Heart right ventricle (tissue), 16 donors: ENCODE measurements around the gene FNDC11. TPM values are rescaled to one million over a fixed set of nuclear protein-coding genes. Genes with fewer than 3 reads are reported as not detected.

ENCODE experiments used
- ATAC-seq, 8 donors: fragments of 200-7000 bp; cut with Tn5 transposase; one replicate each; pipeline ENCODE4 v1.9.1; 2020; ENCODE audit warnings: mild to moderate bottlenecking in 8 of 8, moderate library complexity in 8 of 8, moderate number of reproducible peaks in 1 of 8
- DNase-seq, 2 donors: peaks; one replicate each; pipeline ENCODE4 v3.0.0-alpha.2; 2020
- H3K27ac ChIP-seq, 10 donors: fragments of 200-600 bp; sonication (generic) in 2 of 10; one replicate each; pipeline versions ENCODE4 v1.5.0 to v1.8.0; 2020 to 2022; ENCODE audit warnings: mild to moderate bottlenecking in 3 of 10
- H3K27me3 ChIP-seq, 7 donors: fragments of 200-600 bp; one replicate each; pipeline ENCODE4 v1.8.0; 2021 to 2022; ENCODE audit warnings: mild to moderate bottlenecking in 2 of 7
- H3K36me3 ChIP-seq, 9 donors: fragments of 200-600 bp; sonication (generic) in 1 of 9; one replicate each; pipeline versions ENCODE4 v1.5.0 to v1.8.0; 2020 to 2022; ENCODE audit warnings: mild to moderate bottlenecking in 2 of 9
- H3K4me1 ChIP-seq, 9 donors: fragments of 200-600 bp; sonication (generic) in 1 of 9; one replicate each; pipeline versions ENCODE4 v1.5.0 to v1.8.0; 2020 to 2022; ENCODE audit warnings: mild to moderate bottlenecking in 4 of 9
- H3K4me3 ChIP-seq, 10 donors: fragments of 200-600 bp; sonication (generic) in 2 of 10; one replicate each; pipeline versions ENCODE4 v1.5.0 to v1.8.0; 2020 to 2022; ENCODE audit warnings: mild to moderate bottlenecking in 7 of 10, moderate library complexity in 2 of 10
- H3K9me3 ChIP-seq, 11 donors: fragments of 200-600 bp in 10 of 11; sonication (generic) in 2 of 11; one replicate each; pipeline versions ENCODE4 v1.5.0 to v1.8.0; 2013 to 2022; ENCODE audit warnings: mild to moderate bottlenecking in 2 of 11, control low read depth in 1 of 11, moderate library complexity in 1 of 11
- CTCF ChIP-seq, 9 donors: fragments of 200-600 bp; sonication (generic) in 2 of 9; IDR thresholded peaks; one replicate each; pipeline versions ENCODE4 v1.5.0 to v1.8.0; 2021 to 2022; ENCODE audit warnings: antibody characterized with exemption in 9 of 9, mild to moderate bottlenecking in 5 of 9, moderate library complexity in 1 of 9
- WGBS, 2 donors: extraction: QIAGEN DNeasy Blood & Tissue Kit; methylation state at CpG; one replicate each; pipeline ENCODE4 v1.1.7; 2013; ENCODE audit warnings: inconsistent platforms in 1 of 2; 5-methylcytosine and 5-hydroxymethylcytosine counted together
- intact Hi-C, 10 donors: fragments of 100-400 bp; cut with DNase I; formaldehyde crosslinking; loops; one replicate each; pipeline versions ENCODE4 v1.11.1 to v1.14.2; 2022
- polyA plus RNA-seq, 2 donors: library from polyadenylated mRNA; stranded (reverse); fragments of 200-250 nt; gene quantifications; one replicate each; pipeline ENCODE4 v1.2.3, GENCODE V29; 2013
- total RNA-seq, 10 donors: library from RNA; stranded (reverse); fragmentation: NEBNext Ultra II Directional in 3 of 10; extraction: Animal tissue kit (Norgen Biotek cat#: 25700) in 3 of 10; gene quantifications; one replicate each; pipeline versions ENCODE4 v1.2.1 to v1.2.4, GENCODE V29; 2021 to 2023
- donor health status: Arrhythmogenic right ventricular cardiomyopathy.
- donor health status: ischemic (EF 13 %, LVEDD 7.1; RV severe dilation, severe dysfunction).
- donor health status: healthy with polysubstance abuse.
- donor health status: DM: no; HTN: yes; CAD: no.
- donor health status: DM: no; HTN: no; CAD: no.
- donor health status: ischemic (EF 25% LVEDD 6.9; RV normal size, moderate dysfunction).
- donor health status: ischemic (EF 25% LVEDD 5.7; RV mildly dilated, moderate dysfunction).
- donor health status: healthy.
- donor health status: DM: yes; HTN: yes; CAD: no.
- donor health status: Ischemic cardiomyopathy.
- donor health status: ischemic (EF 35%, LVEDD 5.7; RV mildly dilated, moderate dysfunction).
- donor health status: nonischemic (EF 11% LVEDD 7.7; RV severe dilation, severe dysfunction).
- donor health status: DM: yes; HTN: yes; CAD: no.
- donor health status: PGD.
- donor health status: ischemic (EF 29% LVEDD 5.4; RV normal size, mild dysfunction).
- donor health status: nonischemic (EF 23%, LVEDD 6.1; RV moderate dilation, normal function).

FNDC11 gene
- total and polyA plus RNA-seq, 12 donors = 0.09 to 0.29 (median 0.18) TPM; not detected in 6

GRCh38 chr20:63563225-63563935 is 9.4 kb downstream of the FNDC11 start:
- no peak overlapping the region for H3K27ac ChIP-seq
- intact Hi-C loops = no loop called here
- H3K27me3 ChIP-seq = peaks cover 0 to 16% (median 0%) of the 10 kb centered on the region in 7 donors
- H3K36me3 ChIP-seq = peaks cover 6 to 95% (median 60%) of the 10 kb centered on the region in 9 donors
- TF ChIP-seq CTCF (IDR thresholded peaks at IDR 0.05) = no peak
- H3K4me3 ChIP-seq = no peak overlapping the region
- H3K9me3 ChIP-seq = no peaks in the 10 kb centered on the region
- WGBS, 2 donors = 95% methylated on average over 55 of the region's 55 CpGs
- no peak for ATAC-seq
- DNase-seq = no peak
- peaks cover 0 to 17% (median 0%) of the 10 kb centered on the region in 9 donors for H3K4me1 ChIP-seq

GRCh38 chr20:63564036-63564810 is 10.3 kb downstream of the FNDC11 start:
- no peak for ATAC-seq

GRCh38 chr20:63565021-63565698 is 11.2 kb downstream of the FNDC11 start:
- no peak for DNase-seq
- no peak for ATAC-seq
- Histone ChIP-seq H3K36me3 (peaks cover 6 to 93% (median 56%) of the 10 kb centered on the region in 9 donors), H3K4me3 (no peak overlapping the region), H3K4me1 (peaks cover 0 to 31% (median 0%) of the 10 kb centered on the region in 9 donors), H3K27me3 (peaks cover 0 to 23% (median 0%) of the 10 kb centered on the region in 7 donors), H3K27ac (no peak overlapping the region), H3K9me3 (no peaks in the 10 kb centered on the region)
- intact Hi-C loops = no loop called here
- TF ChIP-seq CTCF (IDR thresholded peaks at IDR 0.05) = no peak
- WGBS, 2 donors = 96 to 97% methylated on average over 58 to 61 of the region's 61 CpGs

More at GRCh38 chr20:63564036-63564810, 10.3 kb downstream of the FNDC11 start:
- Histone ChIP-seq H3K4me3 (no peak overlapping the region), H3K27me3 (peaks cover 0 to 17% (median 0%) of the 10 kb centered on the region in 7 donors), H3K9me3 (no peaks in the 10 kb centered on the region), H3K36me3 (peaks cover 6 to 94% (median 60%) of the 10 kb centered on the region in 9 donors), H3K4me1 (peaks cover 0 to 26% (median 0%) of the 10 kb centered on the region in 9 donors), H3K27ac (no peak overlapping the region)
- no peak for TF ChIP-seq CTCF (IDR thresholded peaks at IDR 0.05)
- intact Hi-C loops = no loop called here
- 95 to 97% methylated on average over 62 of the region's 62 CpGs for WGBS, 2 donors
- no peak for DNase-seq

GRCh38 chr20:63565699-63566335 is 11.9 kb downstream of the FNDC11 start:
- TF ChIP-seq CTCF (IDR thresholded peaks at IDR 0.05) = no peak
- Histone ChIP-seq H3K9me3 (no peaks in the 10 kb centered on the region), H3K27me3 (peaks cover 0 to 23% (median 0%) of the 10 kb centered on the region in 7 donors), H3K4me1 (peaks cover 0 to 31% (median 0%) of the 10 kb centered on the region in 9 donors), H3K4me3 (no peak overlapping the region), H3K27ac (no peak overlapping the region), H3K36me3 (peaks cover 0 to 90% (median 50%) of the 10 kb centered on the region in 9 donors)
- intact Hi-C loops = no loop called here
- WGBS, 2 donors = 94 to 96% methylated on average over 43 of the region's 43 CpGs
- DNase-seq (no peak), ATAC-seq (no peak)
